ENCODE measurements around the gene HCRTR1.

HCRTR1 gene

DNA sequence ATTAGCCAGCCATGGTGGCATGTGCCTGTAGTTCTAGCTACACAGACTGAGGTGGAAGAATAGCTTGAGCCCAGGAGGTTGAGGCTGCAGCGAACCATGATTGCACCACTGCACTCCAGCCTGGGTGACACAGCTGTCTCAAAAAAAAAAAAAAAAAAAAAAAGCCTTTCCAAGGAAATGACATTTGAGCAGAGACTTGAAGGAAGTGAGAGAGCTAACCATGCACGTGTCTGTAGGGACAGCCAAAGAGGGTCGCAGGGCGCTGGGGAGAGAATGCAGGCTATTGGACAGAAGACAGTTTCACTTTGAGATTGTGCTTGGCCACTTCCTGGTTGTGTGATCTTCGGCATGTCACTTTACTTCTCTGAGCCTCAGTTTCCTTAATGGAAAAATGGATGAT is 6.8 kb downstream of the HCRTR1 start:
- no peak for DNase-seq (ENCODE audit: insufficient read length, low spot score)
- TF ChIP-seq TAF1 (IDR thresholded peaks at IDR 0.05; ENCODE audit: low read depth, low read length), result no peak
- TF ChIP-seq POU2F2 (IDR thresholded peaks at IDR 0.05; ENCODE audit: low read depth, low read length), result no peak
- TF ChIP-seq PAX5 (IDR thresholded peaks at IDR 0.05; ENCODE audit: insufficient read depth, low read length, severe bottlenecking), result no peak
- TF ChIP-seq POLR2A (IDR thresholded peaks at IDR 0.05; ENCODE audit: low read depth, low read length), result no peak
- no peak for TF ChIP-seq POLR2AphosphoS5 (IDR thresholded peaks at IDR 0.05; ENCODE audit: low read depth, low read length)
- no peak; the same call in 1 of the 2 replicates for TF ChIP-seq SPI1 (IDR thresholded peaks at IDR 0.05; ENCODE audit: low read depth, low read length)
- FAIRE-seq, result peak; percentile 50

DNA sequence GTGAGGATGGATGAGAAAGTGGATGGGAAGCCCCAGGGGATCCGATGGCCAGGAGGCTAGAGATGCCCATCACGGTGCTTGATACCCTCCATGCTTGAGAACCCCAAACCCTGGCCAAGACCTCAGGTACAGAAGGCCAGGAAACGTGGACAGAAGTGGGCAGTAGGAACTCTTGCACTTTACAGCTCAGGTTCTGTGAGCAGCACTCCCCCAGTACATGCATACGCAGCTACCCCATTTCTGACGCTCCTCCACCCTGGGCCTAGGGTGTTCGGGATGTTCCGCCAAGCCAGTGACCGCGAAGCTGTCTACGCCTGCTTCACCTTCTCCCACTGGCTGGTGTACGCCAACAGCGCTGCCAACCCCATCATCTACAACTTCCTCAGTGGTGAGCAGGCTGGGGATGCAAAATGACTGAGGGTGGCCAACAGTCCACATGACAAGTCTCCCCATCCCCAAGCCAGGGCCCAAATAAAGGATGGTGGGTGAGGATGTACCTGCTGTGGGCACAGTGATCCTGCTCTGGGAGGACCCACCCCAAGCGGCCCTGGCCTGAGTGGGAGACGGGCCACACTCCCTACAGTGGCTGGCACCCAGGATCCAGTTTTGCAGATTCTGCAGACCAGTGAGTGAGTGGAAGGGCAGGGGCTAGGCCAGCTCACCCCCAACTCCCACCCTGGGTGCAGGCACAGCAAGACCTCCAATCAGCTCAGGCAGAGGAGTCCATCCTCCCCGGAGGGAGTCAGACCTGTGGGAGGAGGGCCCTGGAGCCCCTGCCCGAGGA is 7.4 kb downstream of the HCRTR1 start:
- TF ChIP-seq POLR2A (IDR thresholded peaks at IDR 0.05; ENCODE audit: low read depth, low read length) (no peak), POLR2AphosphoS5 (IDR thresholded peaks at IDR 0.05; ENCODE audit: low read depth, low read length) (no peak), PAX5 (IDR thresholded peaks at IDR 0.05; ENCODE audit: insufficient read depth, low read length, severe bottlenecking) (no peak), POU2F2 (IDR thresholded peaks at IDR 0.05; ENCODE audit: low read depth, low read length) (no peak), TAF1 (IDR thresholded peaks at IDR 0.05; ENCODE audit: low read depth, low read length) (no peak), SPI1 (IDR thresholded peaks at IDR 0.05; ENCODE audit: low read depth, low read length) (no peak)
- no peak for FAIRE-seq
- DNase-seq (ENCODE audit: insufficient read length, low spot score), result no peak

DNA sequence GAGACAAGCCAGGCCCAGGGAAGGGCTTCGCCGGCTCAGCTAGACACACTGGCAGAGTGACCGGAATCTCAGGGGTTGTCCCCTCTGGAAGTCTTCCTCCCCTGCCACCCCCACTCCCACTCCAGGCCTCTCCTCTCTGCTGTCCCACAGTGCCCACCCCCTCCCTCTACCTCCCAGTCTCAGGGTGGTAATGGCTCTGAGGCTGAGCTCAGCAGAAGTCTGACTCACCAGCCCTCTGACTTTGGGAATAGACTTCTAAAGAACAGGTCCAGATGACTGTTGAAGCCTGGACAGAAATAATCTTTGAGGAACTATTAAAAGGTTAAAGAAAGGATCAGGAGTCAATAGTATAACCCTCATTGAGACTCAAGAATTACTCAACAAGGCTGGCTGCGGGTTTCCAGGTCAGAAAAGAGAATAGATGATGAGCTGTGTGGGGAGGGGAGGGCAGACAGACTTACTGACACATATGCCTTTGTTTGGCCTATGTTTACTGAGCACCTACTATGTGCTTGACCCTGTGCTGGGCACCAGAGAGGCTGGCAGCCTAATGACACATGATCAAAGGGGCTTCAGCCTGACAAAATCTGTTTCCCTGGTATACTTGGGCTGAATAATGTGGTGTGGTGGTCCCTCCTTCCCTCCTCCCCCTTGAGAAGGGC is 8.2 kb downstream of the HCRTR1 start:
- FAIRE-seq (no peak), DNase-seq (ENCODE audit: insufficient read length, low spot score) (no peak)
- TF ChIP-seq POU2F2 (IDR thresholded peaks at IDR 0.05; ENCODE audit: low read depth, low read length), result no peak
- no peak for TF ChIP-seq TAF1 (IDR thresholded peaks at IDR 0.05; ENCODE audit: low read depth, low read length)
- TF ChIP-seq POLR2AphosphoS5 (IDR thresholded peaks at IDR 0.05; ENCODE audit: low read depth, low read length), result no peak
- no peak for TF ChIP-seq PAX5 (IDR thresholded peaks at IDR 0.05; ENCODE audit: insufficient read depth, low read length, severe bottlenecking)
- TF ChIP-seq POLR2A (IDR thresholded peaks at IDR 0.05; ENCODE audit: low read depth, low read length), result no peak
- no peak for TF ChIP-seq SPI1 (IDR thresholded peaks at IDR 0.05; ENCODE audit: low read depth, low read length)

DNA sequence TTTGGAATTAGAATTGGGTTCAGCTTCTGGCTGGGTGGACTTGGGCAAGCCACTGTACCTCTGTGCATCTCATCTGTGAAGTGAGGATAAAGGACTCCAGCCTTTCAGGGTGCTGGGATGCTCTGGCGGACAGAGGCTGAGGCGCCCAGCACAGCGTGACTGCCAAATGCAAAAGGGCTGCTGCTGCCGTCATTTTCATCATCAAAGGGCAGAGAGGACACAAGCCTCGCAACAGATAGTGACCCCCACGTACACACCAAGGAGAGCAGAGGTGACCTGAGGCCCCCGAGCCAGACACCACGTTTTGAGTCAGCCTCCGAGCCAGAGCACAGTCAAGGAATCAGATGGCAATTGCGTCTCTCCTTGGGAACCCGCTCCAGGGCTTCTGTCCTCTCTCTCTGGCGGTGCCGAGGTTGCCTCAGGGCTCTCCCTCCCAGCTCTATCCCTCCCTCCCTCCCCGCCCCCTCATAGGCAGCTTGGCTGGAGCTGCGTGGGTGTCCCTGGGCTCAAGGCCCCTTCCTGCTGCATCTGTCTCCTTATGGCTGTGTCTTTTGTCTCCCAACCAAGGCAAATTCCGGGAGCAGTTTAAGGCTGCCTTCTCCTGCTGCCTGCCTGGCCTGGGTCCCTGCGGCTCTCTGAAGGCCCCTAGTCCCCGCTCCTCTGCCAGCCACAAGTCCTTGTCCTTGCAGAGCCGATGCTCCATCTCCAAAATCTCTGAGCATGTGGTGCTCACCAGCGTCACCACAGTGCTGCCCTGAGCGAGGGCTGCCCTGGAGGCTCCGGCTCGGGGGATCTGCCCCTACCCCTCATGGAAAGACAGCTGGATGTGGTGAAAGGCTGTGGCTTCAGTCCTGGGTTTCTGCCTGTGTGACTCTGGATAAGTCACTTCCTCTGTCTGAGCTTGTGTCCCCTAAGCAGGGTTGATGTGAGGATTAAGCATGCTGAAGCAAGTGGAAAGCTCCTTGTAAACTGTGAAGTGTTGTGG is 9.0 kb downstream of the HCRTR1 start:
- DNase-seq (ENCODE audit: insufficient read length, low spot score) (no peak), FAIRE-seq (no peak)

DNA sequence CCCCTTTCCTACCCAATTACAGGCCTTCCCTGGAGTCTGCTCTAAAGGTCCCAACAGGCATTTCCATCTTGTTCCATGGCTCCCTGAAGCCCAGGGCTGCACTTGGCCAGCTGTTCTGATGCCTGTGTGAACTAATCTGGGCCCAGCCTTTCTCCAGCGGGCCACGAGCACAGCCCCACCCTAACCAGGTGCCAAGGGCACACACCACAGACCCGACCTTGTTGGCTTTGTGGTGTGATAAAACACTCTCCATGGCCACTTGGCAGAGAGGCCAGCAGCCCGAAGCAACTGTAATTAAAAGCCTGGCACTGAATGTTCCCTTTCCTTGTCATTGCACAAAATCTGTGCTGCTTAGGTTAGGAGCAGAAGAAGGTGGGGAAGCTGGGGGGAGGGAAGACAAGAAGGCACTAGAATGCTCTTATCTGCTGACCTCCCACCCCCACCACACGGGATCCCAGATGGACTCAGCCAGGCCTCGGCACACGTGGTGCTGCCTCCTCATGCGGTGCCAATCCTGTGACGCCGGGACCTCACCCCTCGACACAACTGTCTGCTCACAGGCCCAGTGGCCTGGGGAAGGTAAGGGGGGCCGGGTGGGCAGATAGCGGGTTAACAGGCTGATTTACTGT is 9.9 kb downstream of the HCRTR1 start:
- FAIRE-seq, result no peak
- TF ChIP-seq TAF1 (IDR thresholded peaks at IDR 0.05; ENCODE audit: low read depth, low read length) (no peak), POLR2AphosphoS5 (IDR thresholded peaks at IDR 0.05; ENCODE audit: low read depth, low read length) (no peak), POU2F2 (IDR thresholded peaks at IDR 0.05; ENCODE audit: low read depth, low read length) (no peak), SPI1 (IDR thresholded peaks at IDR 0.05; ENCODE audit: low read depth, low read length) (no peak), PAX5 (IDR thresholded peaks at IDR 0.05; ENCODE audit: insufficient read depth, low read length, severe bottlenecking) (no peak), POLR2A (IDR thresholded peaks at IDR 0.05; ENCODE audit: low read depth, low read length) (no peak)
- DNase-seq (ENCODE audit: insufficient read length, low spot score), result no peak

More for the DNA sequence above, 9.0 kb downstream of the HCRTR1 start:
- TF ChIP-seq PAX5 (IDR thresholded peaks at IDR 0.05; ENCODE audit: insufficient read depth, low read length, severe bottlenecking) (no peak), POLR2AphosphoS5 (IDR thresholded peaks at IDR 0.05; ENCODE audit: low read depth, low read length) (no peak), SPI1 (IDR thresholded peaks at IDR 0.05; ENCODE audit: low read depth, low read length) (no peak), POLR2A (IDR thresholded peaks at IDR 0.05; ENCODE audit: low read depth, low read length) (no peak), POU2F2 (IDR thresholded peaks at IDR 0.05; ENCODE audit: low read depth, low read length) (no peak), TAF1 (IDR thresholded peaks at IDR 0.05; ENCODE audit: low read depth, low read length) (no peak)

GRCh38 chr1:31627930-31628559 is 10.6 kb downstream of the HCRTR1 start:
- DNase-seq (ENCODE audit: insufficient read length, low spot score) (no peak), FAIRE-seq (no peak)
- TF ChIP-seq PAX5 (IDR thresholded peaks at IDR 0.05; ENCODE audit: insufficient read depth, low read length, severe bottlenecking), result no peak
- no peak for TF ChIP-seq SPI1 (IDR thresholded peaks at IDR 0.05; ENCODE audit: low read depth, low read length)

DNA sequence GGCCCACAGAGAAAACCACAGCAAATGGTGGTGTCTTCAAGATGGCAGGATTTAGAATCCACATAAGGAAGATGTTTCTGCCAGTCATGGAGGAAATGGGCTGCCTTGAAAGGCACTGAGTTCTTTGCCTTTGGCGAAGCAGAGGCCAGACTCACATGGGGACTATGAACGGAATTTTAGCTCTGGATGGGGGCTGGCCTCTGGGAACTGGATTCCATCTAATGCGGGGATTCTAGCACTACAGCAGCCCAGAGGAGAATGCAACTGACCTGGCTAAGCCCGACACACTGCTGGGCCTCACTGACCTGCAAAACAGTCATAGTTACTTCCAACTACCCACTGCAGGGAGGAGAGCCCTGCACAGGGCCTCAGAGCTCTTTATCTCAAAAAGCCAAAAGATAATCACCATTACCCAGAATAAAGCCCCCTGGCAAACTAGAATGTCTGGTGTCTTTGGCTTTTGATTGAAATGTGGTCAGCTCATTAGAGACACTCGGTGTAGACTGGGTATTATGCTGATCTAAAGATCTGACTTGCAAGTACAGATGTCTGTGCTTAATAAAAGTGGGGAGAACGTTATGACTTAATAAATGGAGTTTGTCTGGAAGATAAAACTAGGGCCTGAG is 11.6 kb downstream of the HCRTR1 start:
- no peak for TF ChIP-seq SPI1 (IDR thresholded peaks at IDR 0.05; ENCODE audit: low read depth, low read length)
- no peak for TF ChIP-seq POU2F2 (IDR thresholded peaks at IDR 0.05; ENCODE audit: low read depth, low read length)
- no peak for TF ChIP-seq PAX5 (IDR thresholded peaks at IDR 0.05; ENCODE audit: insufficient read depth, low read length, severe bottlenecking)
- no peak for TF ChIP-seq TAF1 (IDR thresholded peaks at IDR 0.05; ENCODE audit: low read depth, low read length)
- TF ChIP-seq POLR2A (IDR thresholded peaks at IDR 0.05; ENCODE audit: low read depth, low read length), result no peak
- TF ChIP-seq POLR2AphosphoS5 (IDR thresholded peaks at IDR 0.05; ENCODE audit: low read depth, low read length), result no peak
- FAIRE-seq (no peak), DNase-seq (ENCODE audit: insufficient read length, low spot score) (no peak)

- DNase-seq (ENCODE audit: insufficient read length, low spot score), result no peak
- TF ChIP-seq TAF1 (IDR thresholded peaks at IDR 0.05; ENCODE audit: low read depth, low read length), result no peak
- no peak for TF ChIP-seq POLR2A (IDR thresholded peaks at IDR 0.05; ENCODE audit: low read depth, low read length)
- no peak for TF ChIP-seq POLR2AphosphoS5 (IDR thresholded peaks at IDR 0.05; ENCODE audit: low read depth, low read length)
- no peak for TF ChIP-seq POU2F2 (IDR thresholded peaks at IDR 0.05; ENCODE audit: low read depth, low read length)
- FAIRE-seq, result no peak
Observed at GRCh38 chr1:31632649-31633048, 15.2 kb downstream of the HCRTR1 start.
